Activated CD8-positive, alpha-beta memory T cell treated with anti-CD3 and anti-CD28 coated beads for 4 hours (primary cell): Measurements from ENCODE around the gene ZNF575.

Experiments used
- DNase-seq, 2 donors: peaks; one replicate each; pipeline ENCODE4 v3.0.0-alpha.2; 2020; ENCODE audit warnings: low read depth in 2 of 2

ZNF575 gene

DNA sequence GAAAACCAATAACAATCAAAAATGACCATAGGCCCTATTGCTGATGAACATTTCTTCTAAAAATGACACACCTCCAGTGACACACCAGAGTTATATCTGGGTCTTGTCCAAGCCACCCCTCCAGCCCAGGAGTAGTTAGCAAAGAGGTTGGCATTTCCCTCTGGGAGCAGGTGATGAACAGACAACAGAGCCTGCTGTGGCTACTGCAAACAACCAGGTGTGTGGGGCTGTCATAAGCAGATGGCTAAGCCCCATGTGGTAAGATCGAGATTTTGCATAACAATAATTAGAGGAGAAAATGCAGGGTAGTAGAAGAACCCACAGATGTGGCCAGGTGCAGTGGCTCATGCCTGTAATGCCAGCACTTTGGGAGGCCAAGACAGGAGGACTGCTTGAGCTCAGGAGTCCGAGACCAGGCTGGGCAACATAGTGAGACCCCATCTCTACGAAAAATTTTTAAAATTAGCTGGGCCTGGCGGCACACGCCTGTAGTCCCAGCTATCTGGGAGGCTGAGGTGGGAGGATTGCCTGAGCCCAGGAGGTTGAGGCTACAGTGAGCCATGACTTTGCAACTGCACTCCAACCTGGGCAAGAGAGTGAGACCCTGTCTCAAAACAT is 37.3 kb downstream of the ZNF575 start:
- no peak for DNase-seq

DNA sequence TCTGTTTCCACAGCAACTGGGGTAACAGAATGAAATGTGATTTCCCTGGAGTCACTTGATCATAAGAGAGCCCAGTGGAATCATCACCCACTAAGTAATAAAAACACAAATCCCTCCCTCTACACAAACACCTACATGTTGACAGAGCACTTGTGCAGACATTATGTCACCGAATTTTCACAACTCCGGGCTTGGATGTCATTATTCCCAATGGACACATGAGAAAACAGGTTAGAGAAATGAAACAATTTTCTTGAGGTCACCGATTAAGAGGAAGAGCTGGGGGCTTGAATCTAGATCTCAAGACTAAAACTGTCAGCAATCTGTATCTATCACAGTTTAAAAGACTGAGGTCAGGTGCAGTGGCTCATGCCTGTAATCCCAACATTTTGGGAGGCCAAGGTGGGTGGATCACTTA is 39.2 kb downstream of the ZNF575 start:
- no peak for DNase-seq

DNA sequence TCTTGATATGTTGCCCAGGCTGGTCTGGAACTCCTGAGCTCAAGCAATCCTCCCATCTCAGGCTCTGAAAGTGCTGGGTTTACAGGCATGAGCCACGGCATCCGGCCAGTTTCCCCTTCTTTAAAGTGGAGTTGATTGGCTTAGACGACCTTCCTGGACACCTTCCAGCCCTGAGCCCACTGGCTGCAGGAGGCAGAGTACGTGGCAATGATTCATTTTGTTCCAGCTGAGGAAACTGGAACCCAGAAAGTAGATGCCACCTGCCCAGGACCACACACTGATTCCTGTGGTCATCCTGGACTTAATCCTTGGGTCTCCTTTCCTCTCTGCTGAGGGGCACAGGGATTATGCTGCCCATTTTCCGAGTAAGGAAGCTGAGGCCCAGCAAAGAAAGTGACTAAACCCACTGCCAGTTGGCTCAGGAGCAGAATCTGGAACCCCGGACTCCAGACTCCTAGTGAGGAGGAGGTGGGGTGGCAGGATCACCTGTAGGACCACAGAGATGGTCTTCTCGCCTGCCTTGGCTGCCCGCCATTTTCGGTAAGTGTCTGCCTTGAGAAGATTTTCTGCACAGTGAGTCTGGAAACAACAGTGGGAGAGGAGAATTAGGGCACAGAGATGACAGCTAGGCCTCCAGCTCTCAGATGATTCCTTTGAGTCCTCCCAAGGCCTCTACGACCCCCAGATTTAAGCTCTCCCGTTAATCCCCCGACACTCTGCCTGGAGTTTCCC is 41.6 kb downstream of the ZNF575 start:
- no peak for DNase-seq

DNA sequence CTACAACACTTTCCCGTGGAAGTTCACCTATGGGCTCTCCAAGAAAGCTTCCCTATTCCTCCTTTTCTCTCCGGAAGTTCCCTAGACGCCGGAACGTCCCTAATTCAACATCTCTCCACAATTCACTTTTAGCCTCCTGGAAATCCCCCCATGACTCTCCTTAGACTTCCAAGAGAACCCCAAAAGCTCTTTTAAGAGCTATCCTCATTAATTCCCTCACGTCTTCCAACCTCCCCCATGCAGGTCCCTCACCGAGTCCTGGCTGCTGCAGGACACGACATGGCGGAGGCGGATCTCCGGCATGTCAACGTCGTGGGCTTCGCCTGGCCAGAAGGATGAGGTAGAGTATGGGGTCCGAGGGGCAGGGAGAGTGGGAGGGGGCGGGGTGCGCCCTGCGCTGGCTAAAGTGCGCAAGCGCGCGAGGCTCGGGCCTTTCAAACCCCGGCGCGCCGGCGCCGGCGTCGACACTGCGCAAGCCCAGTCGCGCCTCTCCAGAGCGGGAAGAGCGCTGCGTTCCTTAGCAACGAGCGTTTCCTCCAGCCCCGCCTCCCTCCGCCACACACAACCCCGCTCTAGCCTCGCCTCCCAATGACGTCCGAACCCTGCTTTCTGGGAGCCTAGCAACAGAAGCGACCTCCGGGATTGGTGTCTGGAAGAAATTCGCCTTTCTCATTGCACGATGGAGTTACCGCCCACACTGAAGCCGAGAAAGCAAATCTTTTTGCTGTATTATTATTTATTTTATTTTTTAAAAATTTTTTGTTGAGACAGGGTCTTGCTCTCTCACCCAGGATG is 42.4 kb downstream of the ZNF575 start, which contains the start of the genes PINLYP and XRCC1:
Gene PINLYP, plus strand, starts transcription at position 646 of the 795 bp plus-strand sequence. CDS start 1,391 bp downstream, outside the sequence.
Gene XRCC1, minus strand, starts transcription at position 372 of the 795 bp plus-strand sequence. Its CDS starts 69 bp downstream, at position 303.
- peak; percentile 90 to 92 for DNase-seq

DNA sequence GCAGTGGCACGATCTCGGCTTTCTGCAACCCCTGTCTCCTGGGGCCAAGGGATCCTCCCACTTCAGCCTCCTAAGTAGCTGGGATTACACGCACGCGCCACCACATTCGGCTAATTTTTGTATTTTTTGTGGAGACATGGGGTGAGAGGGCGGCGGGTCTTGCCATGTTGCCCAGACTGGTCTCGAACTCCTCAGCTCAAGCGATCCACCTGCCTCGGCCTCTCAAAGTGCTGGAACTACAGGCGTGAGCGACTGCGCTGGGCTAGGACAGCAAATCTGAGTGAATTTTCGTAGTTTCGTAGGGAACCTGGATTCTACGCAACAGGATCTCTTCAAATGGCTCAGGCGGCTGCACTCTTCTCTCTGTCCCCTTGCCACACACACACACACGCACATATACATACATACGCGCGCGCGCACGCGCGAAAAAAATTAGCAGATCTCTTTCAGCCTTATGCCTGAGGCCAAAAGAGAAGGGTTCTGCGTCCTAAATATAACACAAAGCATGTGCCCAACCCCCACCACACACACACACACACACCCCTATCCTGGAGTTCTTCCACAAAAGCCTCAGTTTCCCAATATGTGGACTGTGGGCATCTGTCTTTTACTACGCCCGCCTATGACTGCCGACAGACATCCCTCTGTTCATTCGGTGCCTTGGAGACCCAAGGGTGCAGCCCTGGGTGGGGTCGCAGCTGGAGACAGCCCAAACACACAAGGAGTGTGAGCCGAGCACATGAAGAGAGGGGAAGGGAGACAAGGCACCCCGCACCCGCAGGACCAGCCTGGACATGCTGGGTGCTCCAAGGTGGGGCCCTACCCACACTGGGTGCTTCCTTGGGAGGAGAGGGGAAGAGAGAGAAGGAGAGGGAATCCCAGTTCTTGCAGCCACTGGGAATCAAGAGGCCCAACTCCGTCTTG is 43.2 kb downstream of the ZNF575 start:
- no peak for DNase-seq

DNA sequence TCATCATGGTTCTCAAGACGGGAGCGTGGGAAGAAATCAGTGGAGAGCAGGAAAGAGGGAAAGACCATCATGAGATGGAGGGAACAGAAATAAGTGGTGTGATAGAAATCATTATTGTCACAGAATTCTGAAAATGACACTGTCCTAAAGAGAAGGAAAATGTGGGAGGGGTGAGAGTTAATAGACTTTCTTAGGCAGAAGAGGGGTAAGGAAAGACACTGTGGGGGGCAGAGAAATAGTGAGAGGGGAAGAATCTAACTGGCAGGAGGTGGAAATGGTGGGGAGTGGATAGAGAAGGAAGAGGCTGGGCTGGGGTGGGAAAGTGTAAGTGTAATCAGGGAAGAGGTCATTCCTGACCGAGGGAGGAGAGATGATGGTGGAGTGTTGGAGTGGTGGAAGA is 45.8 kb downstream of the ZNF575 start:
- no peak for DNase-seq

DNA sequence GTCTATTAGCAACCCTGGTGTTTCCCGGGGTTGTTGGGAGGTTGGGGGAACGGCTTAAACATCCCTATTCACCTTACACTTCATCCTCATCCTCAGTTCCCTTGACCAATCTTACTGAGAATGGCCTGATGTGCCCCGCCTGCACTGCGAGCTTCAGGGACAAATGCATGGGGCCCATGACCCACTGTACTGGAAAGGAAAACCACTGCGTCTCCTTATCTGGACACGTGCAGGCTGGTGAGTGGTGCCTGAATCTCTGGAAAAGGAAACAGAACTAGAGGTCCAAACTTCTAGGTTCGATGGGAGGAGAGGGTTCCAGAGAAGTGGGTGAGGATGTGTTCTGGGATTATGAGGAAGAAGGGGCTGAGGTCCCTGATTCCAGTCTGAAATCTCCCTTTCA is 48.5 kb downstream of the ZNF575 start:
- no peak for DNase-seq

DNA sequence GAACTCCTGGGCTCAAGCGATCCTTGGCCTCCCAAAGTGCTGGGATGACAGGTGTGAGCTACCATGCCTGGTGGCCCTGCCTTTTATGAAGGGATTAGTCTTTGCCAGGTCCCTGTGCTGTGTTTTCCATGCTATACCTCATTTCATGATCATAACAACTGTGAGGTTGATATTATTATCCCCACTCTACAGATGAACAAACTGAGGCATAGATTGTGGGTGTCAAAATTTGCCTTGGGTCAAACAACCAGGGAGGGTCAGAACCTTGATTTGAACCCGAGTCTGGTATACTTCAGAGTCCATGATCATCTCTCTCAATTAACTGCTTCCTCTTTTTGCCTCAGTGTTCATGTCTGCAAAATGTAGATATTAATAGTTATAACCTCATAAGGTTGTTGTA is 49.5 kb downstream of the ZNF575 start:
- DNase-seq = no peak

DNA sequence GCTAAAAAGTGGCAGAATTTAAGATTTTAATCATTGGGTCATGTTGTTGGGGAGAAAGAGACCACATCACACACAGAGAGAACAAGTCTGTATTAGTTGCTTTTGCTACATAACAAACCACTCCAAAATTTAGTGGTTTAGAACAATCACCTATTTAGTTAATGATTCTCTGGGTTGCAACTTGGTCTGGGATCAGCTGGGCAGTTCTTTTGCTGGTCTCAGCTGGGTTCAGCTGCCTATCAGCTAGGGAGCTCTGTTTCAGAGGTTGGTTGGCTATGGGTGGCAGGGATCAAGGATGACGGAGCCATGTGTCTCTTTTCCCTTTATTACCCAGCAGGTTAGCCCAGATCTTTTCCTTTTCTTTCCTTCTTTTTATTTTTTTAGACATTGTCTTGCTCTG is 51.5 kb downstream of the ZNF575 start:
- DNase-seq = no peak
